ENCODE results near the gene CDH3.
"Not testable (repeated sequence)": the region's sequence is repeated elsewhere in the genome, so short reads cannot be mapped to it uniquely, and the experiment has no call there.

The CDH3 gene

DNA sequence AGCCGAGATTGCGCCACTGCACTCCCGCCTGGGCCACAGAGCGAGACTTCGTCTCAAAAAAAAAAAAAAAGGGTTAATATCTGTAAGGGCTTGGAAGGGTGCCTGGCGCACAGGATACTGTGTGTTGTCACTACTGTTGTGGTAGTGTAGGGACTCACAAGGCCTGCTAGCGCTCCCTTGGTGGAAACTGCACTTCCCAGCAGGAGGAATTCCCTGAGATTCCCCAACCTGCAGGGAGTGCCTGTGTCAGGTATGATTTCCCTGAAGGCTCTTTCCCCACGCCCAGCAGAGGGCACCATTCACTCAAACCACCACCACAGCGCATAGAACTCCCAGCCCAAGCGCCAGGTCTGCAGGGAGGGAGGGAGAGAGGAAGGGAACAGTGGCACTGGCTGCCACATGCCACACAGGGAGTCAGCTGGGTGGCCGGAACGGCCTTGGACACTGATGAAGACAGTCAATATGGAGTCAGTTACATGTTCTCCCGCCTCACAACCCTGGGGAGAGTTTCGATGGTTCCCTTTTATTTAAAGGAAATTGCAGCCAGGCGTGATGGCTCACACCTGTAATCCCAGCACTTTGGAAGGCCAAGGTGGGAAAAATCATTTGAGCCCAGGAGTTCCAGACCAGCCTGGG, 59.2 kb downstream of the CDH3 start:
- peak in 1 of 2 donors; percentile 38 for DNase-seq (ENCODE audit: low read depth in 2 of 2)

DNA sequence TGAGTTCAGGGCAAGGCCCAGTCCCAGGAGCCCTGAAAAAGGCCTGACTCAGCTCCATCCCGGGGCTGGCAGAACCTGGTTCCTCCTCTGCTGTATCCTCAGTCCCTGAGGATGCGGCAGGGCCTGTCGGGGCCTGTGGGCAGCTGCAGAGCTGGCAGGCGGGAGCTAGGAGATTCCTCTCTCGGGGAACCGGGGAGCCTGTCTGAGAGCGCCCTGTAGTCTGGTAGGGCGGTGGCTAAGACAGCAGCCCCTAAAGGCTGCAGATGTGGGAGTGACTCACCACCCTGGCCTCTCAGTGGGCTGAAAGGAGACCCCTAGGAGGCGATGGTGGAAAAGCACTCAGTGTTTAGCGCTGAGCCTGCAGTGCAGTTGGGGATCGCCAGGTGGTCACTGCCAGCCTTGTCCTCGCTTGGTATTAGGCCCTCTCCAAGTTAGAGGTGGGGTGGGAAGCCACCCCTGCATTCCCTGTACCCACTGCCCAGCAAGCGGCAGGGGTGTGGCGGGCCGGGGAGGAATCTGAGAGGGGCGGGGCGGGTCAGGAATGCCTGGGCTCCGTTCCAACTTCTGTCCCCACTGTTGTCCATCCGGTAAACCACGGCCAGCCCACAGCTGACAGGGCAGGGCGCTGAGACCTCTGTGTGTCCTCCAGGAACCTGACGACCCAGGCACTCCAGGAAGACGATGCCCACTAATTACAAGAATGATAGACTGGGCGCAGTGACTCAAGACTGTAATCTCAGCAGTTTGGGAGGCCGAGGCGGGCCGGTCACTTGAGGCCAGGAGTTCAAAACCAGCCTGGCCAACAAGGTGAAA, 62.4 kb downstream of the CDH3 start:
- no peak for DNase-seq (ENCODE audit: low read depth in 2 of 2)

DNA sequence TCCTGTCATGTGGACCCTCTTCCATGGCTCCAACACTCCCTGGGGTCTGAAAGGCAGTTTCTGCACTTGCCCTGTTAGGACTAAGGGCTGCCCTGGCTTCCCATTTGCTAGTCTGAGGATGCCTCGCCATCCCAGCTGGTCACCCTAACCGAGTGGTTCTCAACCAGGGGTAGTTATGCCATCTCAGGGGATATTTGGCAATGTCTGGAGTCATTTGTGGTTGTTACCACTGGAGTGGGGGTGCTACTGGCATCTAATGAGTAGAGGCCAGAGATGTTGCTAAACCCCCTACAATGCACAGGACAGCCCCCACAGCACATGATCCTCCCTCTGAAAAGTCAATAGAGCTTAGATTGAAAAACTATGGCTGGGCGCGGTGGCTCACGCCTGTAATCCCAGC, 65.1 kb downstream of the CDH3 start:
- DNase-seq (ENCODE audit: low read depth in 2 of 2) = no peak

DNA sequence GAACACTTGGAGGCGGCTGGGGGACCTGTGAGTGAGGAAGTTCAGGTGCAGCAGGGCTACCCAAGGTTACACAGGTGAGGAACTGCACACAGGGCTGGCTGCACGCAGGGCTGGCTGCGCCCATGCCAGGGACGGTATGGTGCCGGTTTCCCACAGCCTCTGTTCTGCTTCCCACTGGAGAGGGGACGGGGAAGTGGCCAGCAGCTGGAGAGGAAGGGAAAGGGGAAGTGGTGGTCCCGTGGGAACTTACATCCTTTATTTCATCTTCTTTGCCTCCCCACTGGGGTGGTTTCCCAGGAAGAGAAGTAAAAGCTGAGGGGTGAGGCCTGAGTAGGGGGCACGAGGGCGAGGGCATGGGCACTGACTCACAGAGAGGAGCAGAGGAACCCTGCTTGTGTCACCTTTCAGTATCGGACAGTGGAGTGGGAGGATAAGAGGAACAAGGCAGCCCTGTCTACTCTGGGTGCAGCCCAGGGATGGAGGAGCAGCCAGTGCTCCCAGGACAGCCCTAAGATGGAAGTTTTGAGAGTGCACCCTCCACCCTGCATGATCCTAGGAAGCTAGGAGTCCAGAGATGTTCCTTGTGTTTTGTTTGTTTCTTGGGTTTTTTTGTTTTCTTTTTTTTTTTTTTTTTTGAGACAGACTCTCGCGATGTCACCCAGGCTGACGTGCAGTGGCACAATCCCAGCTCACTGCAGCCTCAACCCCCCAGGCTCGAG, 66.5 kb downstream of the CDH3 start:
- DNase-seq (ENCODE audit: low read depth in 2 of 2) = no peak

DNA sequence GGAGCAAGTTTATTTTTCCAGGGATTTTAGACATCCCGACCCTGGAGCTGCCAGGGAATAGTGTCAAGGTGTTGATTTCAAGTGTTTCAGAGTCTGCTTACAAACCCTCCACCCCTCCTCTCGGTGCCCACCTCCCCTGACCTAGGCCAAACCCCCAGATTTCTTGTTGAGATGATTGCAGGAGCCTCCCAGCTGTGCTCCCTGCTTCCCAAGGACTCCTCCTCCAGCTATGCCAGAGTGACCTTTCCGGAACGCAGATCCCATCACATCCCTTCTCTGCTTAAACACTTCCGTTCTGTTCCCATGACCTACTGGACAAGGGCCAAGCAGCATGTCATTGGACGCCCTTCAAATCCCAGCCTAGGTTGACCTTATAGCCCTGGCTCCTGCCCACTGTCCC, 68.3 kb downstream of the CDH3 start:
- no peak for DNase-seq (ENCODE audit: low read depth in 2 of 2)

DNA sequence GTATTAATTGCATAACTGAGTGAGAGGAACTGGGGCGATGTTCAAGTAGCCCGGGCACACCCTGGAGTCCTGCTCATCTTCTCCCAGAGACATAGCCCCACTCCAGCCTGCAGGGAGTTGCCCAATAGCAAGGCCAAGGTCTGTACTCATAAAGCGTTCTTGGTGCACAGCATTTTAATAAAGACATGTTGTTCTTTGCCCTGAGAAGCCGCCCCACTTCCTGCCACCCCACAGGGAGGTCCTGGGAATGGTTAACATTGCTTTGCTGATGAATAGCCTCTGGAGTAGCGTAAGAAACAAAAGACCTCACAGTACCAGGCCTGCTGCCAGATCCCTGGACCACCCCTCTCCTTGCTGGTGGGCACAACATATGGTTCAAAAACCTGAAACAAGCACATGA, 70.4 kb downstream of the CDH3 start:
- DNase-seq (ENCODE audit: low read depth in 2 of 2) = no peak

DNA sequence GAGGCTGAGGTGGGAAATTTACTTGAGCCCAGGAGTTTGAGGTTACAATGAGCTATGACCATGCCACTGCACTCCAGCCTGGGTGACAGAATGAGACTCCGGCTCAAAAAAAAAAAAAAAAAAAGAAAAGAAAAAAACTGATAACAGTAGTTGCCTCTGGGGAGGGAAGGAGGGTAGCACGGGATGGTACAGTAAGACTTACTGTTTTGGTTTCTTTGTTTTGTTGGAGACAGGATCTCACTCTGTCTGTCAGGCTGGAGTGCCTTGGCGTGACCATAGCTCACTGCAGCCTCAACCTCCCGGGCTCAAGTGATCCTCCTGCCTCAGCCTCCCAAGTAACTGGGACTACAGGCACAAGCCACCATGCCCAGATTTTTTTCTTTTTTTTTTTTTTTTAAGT, 71.4 kb downstream of the CDH3 start:
- DNase-seq (ENCODE audit: low read depth in 2 of 2) = not testable (repeated sequence)

DNA sequence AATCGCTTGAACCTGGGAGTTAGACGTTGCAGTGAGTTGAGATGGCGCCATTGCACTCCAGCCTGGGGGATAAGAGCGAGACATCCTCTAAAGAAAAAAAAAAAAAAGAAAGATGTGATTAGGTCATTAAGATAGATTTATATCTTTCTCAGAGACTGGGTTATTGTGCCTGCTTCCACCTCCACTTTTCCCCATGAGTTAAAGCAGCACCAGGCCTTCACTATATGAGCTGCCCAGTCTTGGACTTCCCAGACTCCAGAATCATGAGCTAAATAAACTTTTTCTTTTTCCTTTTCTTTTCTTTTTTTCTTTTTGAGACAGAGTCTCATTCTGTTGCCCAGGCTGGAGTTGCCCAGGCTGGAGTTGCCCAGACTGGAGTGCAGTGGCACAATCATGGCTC, 72.6 kb downstream of the CDH3 start:
- no peak for DNase-seq (ENCODE audit: low read depth in 2 of 2)

DNA sequence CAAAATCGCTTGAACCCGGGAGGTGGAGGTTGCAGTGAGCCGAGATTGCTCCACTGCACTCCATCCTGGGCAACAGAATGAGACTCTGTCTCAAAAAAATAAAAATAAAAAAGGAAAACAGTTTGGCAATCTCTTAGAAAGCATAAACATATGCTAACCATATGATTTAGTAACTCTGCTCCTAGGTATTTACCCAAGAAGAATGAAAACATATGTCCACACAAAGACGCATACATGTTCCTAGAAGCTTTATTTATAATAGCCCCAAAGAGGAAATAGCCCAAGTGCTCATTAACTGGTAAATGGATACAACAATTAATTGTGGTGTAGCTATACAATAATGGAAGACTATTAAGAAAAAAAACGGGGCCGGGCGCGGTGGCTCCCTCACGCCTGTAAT, 73.5 kb downstream of the CDH3 start:
- no peak for DNase-seq (ENCODE audit: low read depth in 2 of 2)

DNA sequence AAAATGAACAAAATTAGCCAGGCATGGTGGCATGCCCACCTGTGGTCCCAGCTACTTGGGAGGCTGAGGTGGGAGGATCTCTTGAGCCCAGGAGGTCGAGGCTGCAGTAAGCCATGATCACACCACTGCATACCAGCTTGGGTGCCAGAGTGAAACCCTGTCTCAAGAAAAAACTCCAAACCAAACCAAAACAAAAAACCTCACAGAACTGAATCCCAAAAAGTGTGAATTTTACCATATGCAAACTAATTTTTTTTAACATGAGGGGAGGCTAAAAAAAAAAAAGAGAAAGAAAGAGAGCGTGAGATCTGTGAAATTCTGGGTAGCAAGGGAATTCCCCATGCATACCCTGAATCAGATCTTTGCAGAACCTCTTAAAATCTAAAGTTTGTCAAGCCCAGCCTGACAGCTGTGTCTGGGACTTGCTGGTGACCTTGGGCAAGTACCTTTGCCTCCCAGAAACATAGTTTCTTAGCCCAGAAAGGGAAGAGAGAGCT, 74.9 kb downstream of the CDH3 start:
- no peak for DNase-seq (ENCODE audit: low read depth in 2 of 2)

DNA sequence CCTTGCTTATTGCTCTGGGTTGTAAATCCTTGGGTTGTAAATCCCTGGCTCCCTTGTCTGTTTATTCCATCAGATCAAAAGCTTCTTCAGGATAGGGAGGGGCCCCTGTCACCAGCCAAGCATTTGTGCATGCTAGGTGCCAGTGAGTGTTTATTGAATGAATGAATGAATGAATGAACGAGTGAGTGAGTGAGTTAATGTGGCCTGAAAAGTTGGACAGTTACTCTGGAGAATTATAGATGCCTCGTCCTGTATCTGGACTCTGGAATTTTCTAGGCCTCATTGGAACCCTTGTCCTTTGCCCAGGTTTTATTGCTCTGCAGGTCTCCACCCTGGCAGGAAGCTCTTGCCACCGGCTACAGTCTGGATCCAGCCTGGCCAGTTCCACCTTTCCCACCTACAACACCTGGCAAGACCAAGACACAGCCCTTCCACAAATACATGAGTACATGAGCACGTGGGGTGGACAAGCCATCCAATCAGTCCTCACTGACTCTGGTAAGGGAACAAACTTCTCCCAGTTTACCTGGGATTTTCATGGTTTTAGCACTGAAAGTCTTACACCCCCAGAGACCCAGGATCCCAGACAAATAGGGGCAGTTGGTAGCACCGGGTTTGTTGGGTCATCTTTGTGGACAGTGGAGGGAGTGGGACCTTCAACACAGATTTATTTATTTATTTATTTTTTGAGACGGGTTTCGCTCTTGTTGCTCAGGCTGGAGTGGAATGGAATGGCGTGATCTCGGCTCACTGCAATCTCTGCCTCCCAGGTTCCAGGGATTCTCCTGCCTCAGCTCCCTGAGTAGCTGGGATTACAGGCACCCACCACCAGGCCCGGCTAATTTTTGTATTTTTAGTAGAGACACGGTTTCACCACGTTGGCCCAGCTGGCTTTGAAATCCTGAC, 77.3 kb downstream of the CDH3 start:
- DNase-seq (ENCODE audit: low read depth in 2 of 2) = no peak

DNA sequence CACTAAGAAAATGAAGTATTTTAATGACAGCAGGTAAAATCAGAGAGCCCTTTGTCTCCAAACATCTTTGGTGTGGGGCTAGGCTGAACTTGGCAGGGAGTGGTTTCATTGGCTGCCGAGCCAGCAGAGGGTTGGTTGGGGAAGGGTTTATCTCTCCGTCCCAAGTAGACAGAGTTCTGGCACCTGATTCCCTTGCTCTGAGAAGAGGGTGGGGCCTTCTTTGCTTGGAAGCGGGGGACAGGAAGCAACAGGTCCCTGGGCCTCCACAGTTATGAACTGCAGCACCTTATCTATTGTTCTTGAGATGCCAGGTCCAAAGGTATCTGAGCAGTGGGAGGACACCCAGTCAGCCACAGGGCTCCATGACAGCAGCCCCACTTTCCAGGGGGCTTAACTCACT, 79.7 kb downstream of the CDH3 start:
- no peak for DNase-seq (ENCODE audit: low read depth in 2 of 2)

DNA sequence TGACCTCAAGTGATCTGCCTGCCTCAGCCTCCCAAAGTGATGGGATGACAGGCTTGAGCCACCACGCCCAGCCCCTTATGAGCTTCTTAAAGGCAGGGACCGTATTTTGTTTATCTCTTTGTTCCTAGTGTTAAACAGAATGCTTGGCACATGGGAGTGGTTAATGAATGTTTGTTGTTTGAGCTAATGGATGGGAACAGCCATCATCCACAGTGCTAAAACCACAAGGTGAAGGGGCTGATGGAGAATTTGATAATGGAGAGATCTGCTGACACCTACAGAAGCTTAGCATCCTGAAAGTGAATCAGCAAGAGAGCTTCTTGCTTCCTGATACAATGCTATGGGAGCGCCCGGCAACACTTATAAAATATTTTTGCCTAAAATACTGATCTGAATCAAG, 83.4 kb downstream of the CDH3 start:
- DNase-seq (ENCODE audit: low read depth in 2 of 2) = no peak

DNA sequence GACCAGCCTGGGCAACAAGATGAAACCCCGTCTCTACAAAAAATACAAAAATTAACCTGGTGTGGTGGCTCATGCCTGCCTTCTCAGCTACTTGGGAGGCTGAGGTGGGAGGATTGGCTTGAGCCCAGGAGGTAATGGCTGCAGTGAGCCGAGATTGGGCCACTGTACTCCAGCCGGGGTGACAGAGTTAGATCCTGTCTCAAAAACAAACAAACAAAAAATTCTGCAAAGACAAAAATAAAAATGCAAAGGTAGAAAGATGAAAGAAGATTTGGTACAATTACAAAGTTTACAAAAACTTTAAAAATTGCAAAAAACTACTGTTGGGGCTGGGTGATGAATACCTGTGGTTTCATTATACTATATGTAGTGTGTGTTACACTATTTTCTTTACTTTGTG, 86.5 kb downstream of the CDH3 start:
- DNase-seq (ENCODE audit: low read depth in 2 of 2) = no peak

DNA sequence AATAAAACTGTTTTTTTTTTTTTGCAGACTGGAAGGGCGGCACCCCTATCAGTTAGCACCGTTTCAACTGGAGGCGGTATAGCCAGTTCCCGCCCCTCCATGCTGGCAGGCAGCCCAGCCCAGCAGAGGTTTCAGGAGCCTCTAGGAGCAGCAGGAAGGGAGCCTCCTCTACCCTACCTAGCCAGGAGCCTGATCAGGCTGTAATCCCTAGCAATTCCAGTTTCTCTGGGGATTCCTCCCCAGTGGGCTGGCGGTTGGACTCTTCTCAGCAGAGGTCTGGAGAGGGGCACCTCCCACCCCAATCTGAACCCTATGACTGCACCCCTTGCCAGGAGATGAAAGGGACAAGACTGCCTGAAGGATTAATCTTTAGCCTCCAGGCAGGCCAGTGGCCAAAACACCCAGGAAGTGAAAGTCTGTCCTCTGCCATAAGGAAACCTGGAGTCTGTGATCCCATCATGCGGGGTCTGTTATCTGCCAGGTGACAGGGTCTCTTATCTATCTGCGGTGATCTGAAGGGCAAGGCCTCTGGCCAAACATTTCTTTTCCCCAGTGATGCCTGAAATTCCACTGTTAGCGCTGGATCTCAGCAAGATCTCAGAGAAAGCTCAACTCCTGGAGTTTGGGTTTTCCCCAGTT, 87.1 kb downstream of the CDH3 start:
- DNase-seq (ENCODE audit: low read depth in 2 of 2) = no peak

DNA sequence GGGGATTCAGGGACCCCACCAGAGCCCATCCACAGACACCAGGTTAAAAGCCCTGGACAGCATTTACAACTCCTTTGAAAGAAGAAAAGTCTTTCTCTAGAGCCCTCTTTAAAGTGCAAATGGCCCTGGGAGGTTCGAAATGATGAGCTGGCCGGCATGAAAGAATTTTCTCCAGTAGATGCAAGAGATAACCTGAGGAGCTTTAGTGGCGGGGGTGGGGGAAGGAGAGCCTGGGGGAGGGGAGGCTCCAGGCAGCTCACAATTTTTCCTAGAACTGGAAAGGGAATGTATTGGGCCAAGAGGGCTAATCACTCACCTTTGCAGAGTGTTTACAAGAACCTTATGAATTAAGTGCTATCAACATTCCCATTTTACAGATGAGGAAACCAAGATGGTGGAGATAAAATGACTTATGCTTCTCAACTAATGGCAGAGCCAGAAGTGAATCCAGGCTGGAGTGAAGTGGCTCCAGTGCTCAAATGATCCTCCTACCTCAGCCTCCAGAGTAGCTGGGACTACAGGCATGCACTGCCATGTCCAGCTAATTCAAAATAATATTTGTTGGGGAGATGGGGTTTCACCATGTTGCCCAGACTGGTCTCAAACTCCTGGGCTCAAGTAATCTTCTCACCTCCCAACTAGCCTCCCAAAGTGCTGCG, 87.8 kb downstream of the CDH3 start:
- no peak for DNase-seq (ENCODE audit: low read depth in 2 of 2)

DNA sequence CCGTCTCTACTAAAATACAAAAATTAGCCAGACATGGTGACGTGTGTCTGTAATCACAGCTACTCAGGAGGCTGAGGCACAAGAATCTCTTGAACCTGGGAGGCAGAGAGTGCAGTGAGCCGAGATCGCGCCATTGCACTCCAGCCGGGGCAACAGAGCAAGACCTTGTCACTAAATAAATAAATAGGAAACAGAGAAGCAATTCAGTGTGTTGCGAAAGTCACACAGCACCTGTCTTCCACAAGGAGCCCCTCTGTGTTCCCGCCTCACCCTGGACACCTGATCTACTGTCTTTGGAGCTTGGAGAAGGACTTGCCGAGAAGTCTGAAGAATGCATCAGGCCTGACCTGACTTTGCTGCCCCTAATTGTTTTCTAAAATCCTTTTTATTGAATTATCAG, 88.5 kb downstream of the CDH3 start:
- DNase-seq (ENCODE audit: low read depth in 2 of 2) = no peak

DNA sequence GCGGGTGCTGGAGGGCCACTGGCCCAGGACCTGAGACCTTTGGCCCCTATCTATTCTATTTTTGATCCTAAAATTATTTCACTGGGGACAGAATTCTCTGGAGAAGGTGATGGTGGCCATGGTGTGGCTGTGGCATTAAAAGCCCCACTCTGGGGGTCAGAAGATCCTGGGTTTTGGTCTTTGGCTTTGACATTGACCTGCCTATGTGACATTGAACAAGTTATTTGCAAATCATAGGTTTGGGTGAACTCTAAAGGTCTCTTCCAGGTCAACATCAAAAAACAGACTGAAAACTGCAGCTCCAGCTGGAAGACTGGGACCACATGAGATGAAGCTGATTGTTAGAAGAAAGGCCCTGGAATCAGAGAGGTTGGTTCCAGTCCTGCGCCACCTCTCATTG, 89.7 kb downstream of the CDH3 start:
- DNase-seq (ENCODE audit: low read depth in 2 of 2) = no peak

DNA sequence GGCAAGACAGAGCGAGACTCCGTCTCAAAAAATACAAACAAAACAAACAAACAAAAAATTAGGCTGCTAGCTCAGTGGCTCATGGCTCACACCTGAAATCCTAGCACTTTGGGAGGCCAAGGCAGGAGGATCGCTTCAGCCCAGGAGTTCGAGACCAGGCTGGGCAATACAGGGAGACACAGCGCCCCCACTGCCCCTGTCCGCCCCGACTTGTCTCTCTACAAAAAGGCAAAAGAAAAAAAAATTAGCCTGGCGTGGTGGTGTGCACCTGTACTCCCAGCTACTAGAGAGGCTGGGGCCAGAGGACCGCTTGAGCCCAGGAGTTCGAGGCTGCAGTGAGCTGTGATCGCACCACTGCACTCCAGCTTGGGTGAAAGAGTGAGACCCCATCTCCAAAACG, 91.5 kb downstream of the CDH3 start:
- no peak for DNase-seq (ENCODE audit: low read depth in 2 of 2)

DNA sequence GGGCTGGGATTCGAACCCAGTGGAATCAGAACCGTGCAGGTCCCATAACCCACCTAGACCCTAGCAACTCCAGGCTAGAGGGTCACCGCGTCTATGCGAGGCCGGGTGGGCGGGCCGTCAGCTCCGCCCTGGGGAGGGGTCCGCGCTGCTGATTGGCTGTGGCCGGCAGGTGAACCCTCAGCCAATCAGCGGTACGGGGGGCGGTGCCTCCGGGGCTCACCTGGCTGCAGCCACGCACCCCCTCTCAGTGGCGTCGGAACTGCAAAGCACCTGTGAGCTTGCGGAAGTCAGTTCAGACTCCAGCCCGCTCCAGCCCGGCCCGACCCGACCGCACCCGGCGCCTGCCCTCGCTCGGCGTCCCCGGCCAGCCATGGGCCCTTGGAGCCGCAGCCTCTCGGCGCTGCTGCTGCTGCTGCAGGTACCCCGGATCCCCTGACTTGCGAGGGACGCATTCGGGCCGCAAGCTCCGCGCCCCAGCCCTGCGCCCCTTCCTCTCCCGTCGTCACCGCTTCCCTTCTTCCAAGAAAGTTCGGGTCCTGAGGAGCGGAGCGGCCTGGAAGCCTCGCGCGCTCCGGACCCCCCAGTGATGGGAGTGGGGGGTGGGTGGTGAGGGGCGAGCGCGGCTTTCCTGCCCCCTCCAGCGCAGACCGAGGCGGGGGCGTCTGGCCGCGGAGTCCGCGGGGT, 92.1 kb downstream of the CDH3 start, which contains the start of gene CDH1:
TSS of gene CDH1 (plus strand) at position 247 of the 684 bp plus-strand sequence. CDS start at position 371, 124 bp downstream.
- DNase-seq (ENCODE audit: low read depth in 2 of 2) = no peak

All from stimulated activated CD8-positive, alpha-beta memory T cell treated with anti-CD3 and anti-CD28 coated beads, Interleukin-2, amount 100 ng/mL, for 1 hour (primary cell).